DOHH2 (cell line): ENCODE measurements around the gene EPHB1.

Source experiments
- H3F3A ChIP-seq: fragments of 200-600 bp; sonication (generic), shearing (Covaris generic); 2 replicates; pipeline ENCODE4 v1.6.0; 2016; ENCODE audit warnings: antibody characterized with exemption, mild to moderate bottlenecking; ENCODE audit not compliant: control insufficient read depth, insufficient read depth
- H3K27ac ChIP-seq: fragments of 200-600 bp; sonication (generic); 2 replicates; pipeline ENCODE4 v1.5.1; 2014; ENCODE audit warnings: low read depth, mild to moderate bottlenecking, low read length, moderate library complexity
- H3K27me3 ChIP-seq: fragments of 200-600 bp; sonication (generic); 2 replicates; pipeline ENCODE4 v1.6.1; 2014; ENCODE audit warnings: mild to moderate bottlenecking, low read length, mixed read lengths; ENCODE audit not compliant: control insufficient read depth
- H3K36me3 ChIP-seq: fragments of 200-600 bp; sonication (generic); 2 replicates; pipeline ENCODE4 v1.6.1; 2014; ENCODE audit warnings: mild to moderate bottlenecking, low read length, moderate library complexity, mixed read lengths; ENCODE audit not compliant: control insufficient read depth
- H3K4me1 ChIP-seq: fragments of 200-600 bp; sonication (generic); 2 replicates; pipeline ENCODE4 v1.6.1; 2014; ENCODE audit warnings: mild to moderate bottlenecking, low read length, mixed read lengths; ENCODE audit not compliant: control insufficient read depth
- H3K4me2 ChIP-seq: fragments of 200-600 bp; sonication (generic); 2 replicates; pipeline ENCODE4 v1.6.0; 2014; ENCODE audit warnings: mild to moderate bottlenecking, low read length, moderate library complexity
- H3K4me3 ChIP-seq: fragments of 200-600 bp; sonication (generic); 2 replicates; pipeline ENCODE4 v1.5.1; 2014; ENCODE audit warnings: mild to moderate bottlenecking, low read length, mixed read lengths
- H3K79me2 ChIP-seq: fragments of 200-600 bp; sonication (generic); 2 replicates; pipeline ENCODE4 v1.6.1; 2014; ENCODE audit warnings: mild to moderate bottlenecking, low read length, mixed read lengths; ENCODE audit not compliant: control insufficient read depth
- H3K9me2 ChIP-seq: fragments of 200-600 bp; sonication (generic); replicated peaks from 2 replicates; pipeline ENCODE4 v1.6.1; 2014; ENCODE audit warnings: mild to moderate bottlenecking, low read length, mixed read lengths; ENCODE audit not compliant: control insufficient read depth
- H3K9me3 ChIP-seq: fragments of 200-600 bp; sonication (generic); 2 replicates; pipeline ENCODE4 v1.6.1; 2014; ENCODE audit warnings: antibody characterized with exemption, low read length, mixed read lengths; ENCODE audit not compliant: control insufficient read depth, insufficient read depth
- H4K20me1 ChIP-seq: fragments of 200-600 bp; sonication (generic); 2 replicates; pipeline ENCODE4 v1.6.0; 2014; ENCODE audit warnings: low read depth, mild to moderate bottlenecking, antibody characterized with exemption, low read length, moderate library complexity; ENCODE audit not compliant: control insufficient read depth, insufficient read depth
- CTCF ChIP-seq: fragments of 200-600 bp; sonication (generic); IDR thresholded peaks from one replicate; pipeline ENCODE4 v1.5.1; 2014; ENCODE audit warnings: antibody characterized with exemption, mild to moderate bottlenecking, low read depth, low read length; ENCODE audit not compliant: poor library complexity, severe bottlenecking
- EZH2phosphoT487 ChIP-seq: fragments of 200-600 bp; sonication (generic); IDR thresholded peaks from 2 replicates; pipeline ENCODE4 v1.6.1; 2017; ENCODE audit warnings: borderline replicate concordance, mild to moderate bottlenecking, antibody characterized with exemption, low read length, moderate library complexity, mixed read lengths

EPHB1 gene

GRCh38 chr3:135133905-135134683 is 339.0 kb downstream of the EPHB1 start:
- H4K20me1 ChIP-seq, result no peaks in the 10 kb centered on the region
- H3K27me3 ChIP-seq, result no peaks in the 10 kb centered on the region
- no peak overlapping the region for H3K4me2 ChIP-seq
- no peaks in the 10 kb centered on the region for H3K36me3 ChIP-seq
- H3K27ac ChIP-seq, result no peak overlapping the region
- H3K9me2 ChIP-seq, result no peaks in the 10 kb centered on the region
- TF ChIP-seq EZH2phosphoT487 (no peak), CTCF (no peak)
- no peaks in the 10 kb centered on the region for H3K9me3 ChIP-seq
- no peaks in the 10 kb centered on the region for H3K79me2 ChIP-seq
- H3K4me1 ChIP-seq, result no peaks in the 10 kb centered on the region
- H3F3A ChIP-seq, result no peaks in the 10 kb centered on the region
- H3K4me3 ChIP-seq, result no peak overlapping the region

- H3K27me3 ChIP-seq, result no peaks in the 10 kb centered on the region
- no peaks in the 10 kb centered on the region for H4K20me1 ChIP-seq
- no peak for TF ChIP-seq EZH2phosphoT487
- TF ChIP-seq CTCF, result no peak
- H3K27ac ChIP-seq, result no peak overlapping the region
- H3K9me2 ChIP-seq, result no peaks in the 10 kb centered on the region
- H3K4me1 ChIP-seq, result no peaks in the 10 kb centered on the region
- no peak overlapping the region for H3K4me3 ChIP-seq
- no peaks in the 10 kb centered on the region for H3K9me3 ChIP-seq
- H3F3A ChIP-seq, result no peaks in the 10 kb centered on the region
- no peaks in the 10 kb centered on the region for H3K36me3 ChIP-seq
- no peaks in the 10 kb centered on the region for H3K79me2 ChIP-seq
- H3K4me2 ChIP-seq, result no peak overlapping the region
Measured at GRCh38 chr3:135134684-135135075, 339.6 kb downstream of the EPHB1 start.

GRCh38 chr3:135135445-135135844 is 340.4 kb downstream of the EPHB1 start:
- Histone ChIP-seq H3K4me1 (no peaks in the 10 kb centered on the region), H3K27me3 (no peaks in the 10 kb centered on the region), H4K20me1 (no peaks in the 10 kb centered on the region), H3K36me3 (no peaks in the 10 kb centered on the region), H3K79me2 (no peaks in the 10 kb centered on the region), H3K27ac (no peak overlapping the region), H3K4me2 (no peak overlapping the region), H3K4me3 (no peak overlapping the region), H3K9me3 (no peaks in the 10 kb centered on the region), H3K9me2 (no peaks in the 10 kb centered on the region), H3F3A (no peaks in the 10 kb centered on the region)
- TF ChIP-seq CTCF (no peak), EZH2phosphoT487 (no peak)
